ENCODE measurements around the gene HINFP. TPM values are rescaled to one million over a fixed set of nuclear protein-coding genes. Genes with fewer than 3 reads are reported as not detected.

Gene HINFP
- total and polyA plus RNA-seq, 5 experiments from 2014 or later = 7.3 to 68.6 (median 24.9) TPM

GRCh38 chr11:119091178-119091577 is 30.2 kb upstream of the HINFP start:
- POLR2A ChIA-PET = interaction anchor here (0.6 to 1.2 kb wide), 5 partner anchors 11 to 61 kb away, joined by 3 to 4 read pairs (median 3); partner anchors contain the start of genes DPAGT1, HINFP, SLC37A4 and VPS11
- no peak for DNase-seq
- Mint-ChIP-seq H3K27me3 (peaks cover 0 to 3% (median 0%) of the 10 kb centered on the region in 5 donors), H3K4me1 (peaks cover 13 to 41% (median 32%) of the 10 kb centered on the region in 4 donors), H3K9me3 (no peaks in the 10 kb centered on the region), H3K36me3 (peaks cover 0 to 6% (median 4%) of the 10 kb centered on the region in 3 donors), H3K27ac (peak overlapping the region in 1 of 10 donors; percentile 54), H3K4me3 (no peak overlapping the region)
- no peak for ATAC-seq

DNA sequence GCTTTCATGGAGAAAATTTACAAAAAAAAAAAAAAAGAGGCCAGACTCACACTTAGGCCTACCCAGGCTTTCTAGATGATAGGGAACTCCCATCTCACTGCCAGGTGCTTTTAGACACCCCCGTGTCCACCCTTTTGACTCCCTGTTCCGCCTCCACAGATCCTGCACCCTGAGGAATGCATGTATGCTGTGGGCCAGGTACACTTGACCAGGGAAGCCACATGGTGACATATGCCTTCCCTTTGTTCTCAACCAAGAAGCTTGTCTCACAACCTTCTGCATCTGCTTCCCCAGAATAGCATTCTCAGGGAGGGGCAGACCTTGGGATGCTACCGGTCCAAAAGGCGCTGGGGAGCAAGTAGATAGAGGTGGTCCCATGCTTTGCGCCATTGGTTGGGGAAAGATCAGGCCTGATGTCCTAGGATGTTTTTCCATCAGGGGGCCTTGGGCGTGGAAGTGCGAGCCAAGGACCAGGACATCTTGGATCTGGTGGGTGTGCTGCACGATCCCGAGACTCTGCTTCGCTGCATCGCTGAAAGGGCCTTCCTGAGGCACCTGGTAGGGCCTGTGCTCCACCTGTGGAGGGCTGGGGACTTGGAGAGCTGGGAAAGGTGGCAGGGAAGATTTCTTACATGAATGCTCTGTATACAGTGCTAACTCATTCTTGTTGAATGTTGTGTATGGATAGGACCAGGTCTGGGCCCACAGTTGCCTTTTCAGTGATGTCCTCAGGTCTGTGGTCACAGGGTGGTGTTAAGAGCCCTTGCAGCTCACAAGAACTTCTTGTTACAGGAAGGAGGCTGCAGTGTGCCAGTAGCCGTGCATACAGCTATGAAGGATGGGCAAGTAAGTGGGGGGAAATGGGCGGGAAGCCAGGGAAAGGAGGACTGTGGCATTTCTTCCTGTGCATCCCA is 29.2 kb upstream of the HINFP start:
- peak overlapping the region in 6 of 10 donors; percentile 22 to 55 (median 46) for H3K4me3 Mint-ChIP-seq
- H3K9me3 Mint-ChIP-seq = no peaks in the 10 kb centered on the region
- no peak for DNase-seq
- peaks cover 18 to 39% (median 33%) of the 10 kb centered on the region in 4 donors for H3K4me1 Mint-ChIP-seq
- POLR2A ChIA-PET = interaction anchor here (0.5 to 1.3 kb wide), 6 partner anchors 10 to 25 kb away, joined by 3 to 6 read pairs (median 4); partner anchors contain the start of genes DPAGT1 and VPS11
- peaks cover 0 to 3% (median 0%) of the 10 kb centered on the region in 5 donors for H3K27me3 Mint-ChIP-seq
- H3K27ac Mint-ChIP-seq = peak overlapping the region in 5 of 10 donors; percentile 27 to 79 (median 47)
- no peak for ATAC-seq
- peaks cover 0 to 12% (median 4%) of the 10 kb centered on the region in 3 donors for H3K36me3 Mint-ChIP-seq

GRCh38 chr11:119092880-119093842 is 28.2 kb upstream of the HINFP start:
- ATAC-seq (no peak), DNase-seq (no peak)
- H3K4me1 Mint-ChIP-seq = peaks cover 18 to 31% (median 27%) of the 10 kb centered on the region in 4 donors
- H3K27ac Mint-ChIP-seq = peak overlapping the region; percentile 9 to 97 (median 86)
- POLR2A ChIA-PET = interaction anchor here (0.5 to 7.1 kb wide), 12 partner anchors 8 to 113 kb away, joined by 3 to 79 read pairs (median 11); partner anchors contain the start of genes C2CD2L, CBL, DPAGT1 and HINFP
- peaks cover 0 to 21% (median 10%) of the 10 kb centered on the region in 3 donors for H3K36me3 Mint-ChIP-seq
- H3K9me3 Mint-ChIP-seq = no peaks in the 10 kb centered on the region
- H3K27me3 Mint-ChIP-seq = peaks cover 0 to 3% (median 0%) of the 10 kb centered on the region in 5 donors
- peak overlapping the region; percentile 84 to 95 (median 89) for H3K4me3 Mint-ChIP-seq

DNA sequence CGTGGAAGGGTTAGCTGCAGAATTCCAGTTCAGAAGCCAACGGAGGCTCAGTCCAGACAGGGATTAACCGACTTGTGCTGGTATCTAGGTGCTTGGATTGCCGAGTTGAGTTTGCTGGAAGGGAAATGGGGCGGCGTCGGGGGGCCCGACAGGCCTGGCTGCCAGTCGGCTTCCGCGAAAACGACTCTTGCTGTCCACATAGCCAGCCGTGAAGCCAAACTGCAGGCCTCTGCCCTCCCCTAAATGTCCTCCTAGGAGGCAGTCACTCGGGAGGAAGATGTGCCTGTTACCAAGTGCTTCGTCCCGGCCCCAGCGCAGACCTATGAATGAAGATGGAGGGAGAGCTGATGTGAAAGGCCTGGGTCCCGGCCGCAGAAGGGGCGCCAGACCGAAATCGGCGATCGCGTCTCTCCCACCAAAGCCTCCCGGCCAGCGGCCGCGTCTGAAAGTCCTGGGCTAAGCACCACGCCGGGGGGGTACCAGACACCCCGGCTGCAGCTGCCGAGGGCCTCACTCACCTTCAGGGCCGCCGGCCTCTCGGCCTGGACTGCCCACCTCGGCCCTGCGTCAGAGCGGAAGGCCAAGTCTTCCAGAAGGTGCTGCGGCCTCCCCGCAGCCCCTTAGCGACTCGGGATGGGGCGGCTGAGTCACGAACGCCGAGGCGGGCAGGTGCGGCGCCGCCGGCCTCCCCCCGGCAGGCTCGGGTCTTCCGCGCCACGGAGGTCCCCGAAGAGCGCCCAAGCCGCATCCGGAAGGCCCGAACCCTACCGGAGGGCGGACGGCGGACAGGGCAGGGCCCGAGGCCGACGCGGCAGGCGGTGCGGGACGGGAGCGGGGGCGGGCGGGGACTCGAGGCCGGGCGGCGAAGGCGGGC is 27.2 kb upstream of the HINFP start:
- Mint-ChIP-seq H3K36me3 (peaks cover 0 to 31% (median 14%) of the 10 kb centered on the region in 3 donors), H3K27ac (peak overlapping the region; percentile 77 to 97 (median 93)), H3K9me3 (no peaks in the 10 kb centered on the region), H3K27me3 (peaks cover 0 to 3% (median 0%) of the 10 kb centered on the region in 5 donors), H3K4me3 (peak overlapping the region; percentile 89 to 95 (median 92)), H3K4me1 (peaks cover 21 to 36% (median 30%) of the 10 kb centered on the region in 4 donors)
- ATAC-seq (peak; percentile 0 to 21), DNase-seq (peak in 7 of 10 donors; percentile 30 to 68 (median 45))
- POLR2A ChIA-PET = interaction anchor here (0.6 to 7.1 kb wide), 30 partner anchors 8 to 691 kb away, joined by 3 to 79 read pairs (median 5); partner anchors contain the start of genes C2CD2L, CBL, CENATAC and DPAGT1

DNA sequence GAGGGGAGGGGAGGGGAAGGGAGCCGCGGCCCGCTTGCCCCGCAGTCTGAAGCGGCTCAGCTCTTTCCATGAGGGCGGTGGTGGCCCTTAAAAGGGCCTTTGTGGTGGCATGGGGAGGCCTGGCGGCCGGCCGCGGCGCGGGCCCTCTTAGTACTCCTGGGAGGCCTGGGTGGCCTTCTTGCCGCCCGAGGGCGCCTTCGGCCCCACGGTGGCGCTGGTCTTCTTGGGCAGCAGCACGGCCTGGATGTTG is 26.6 kb upstream of the HINFP start:
- Mint-ChIP-seq H3K4me3 (peak overlapping the region; percentile 89 to 95 (median 92)), H3K4me1 (peaks cover 21 to 37% (median 32%) of the 10 kb centered on the region in 4 donors), H3K36me3 (peaks cover 0 to 31% (median 14%) of the 10 kb centered on the region in 3 donors), H3K27me3 (peaks cover 0 to 3% (median 0%) of the 10 kb centered on the region in 5 donors), H3K27ac (peak overlapping the region; percentile 79 to 98 (median 93)), H3K9me3 (no peaks in the 10 kb centered on the region)
- peak in 3 of 10 donors; percentile 49 to 63 (median 53) for DNase-seq
- ATAC-seq = peak; percentile 23 to 46
- POLR2A ChIA-PET = interaction anchor here (0.6 to 7.1 kb wide), 29 partner anchors 10 to 692 kb away, joined by 3 to 79 read pairs (median 5); partner anchors contain the start of genes C2CD2L, CBL, CENATAC and HINFP

DNA sequence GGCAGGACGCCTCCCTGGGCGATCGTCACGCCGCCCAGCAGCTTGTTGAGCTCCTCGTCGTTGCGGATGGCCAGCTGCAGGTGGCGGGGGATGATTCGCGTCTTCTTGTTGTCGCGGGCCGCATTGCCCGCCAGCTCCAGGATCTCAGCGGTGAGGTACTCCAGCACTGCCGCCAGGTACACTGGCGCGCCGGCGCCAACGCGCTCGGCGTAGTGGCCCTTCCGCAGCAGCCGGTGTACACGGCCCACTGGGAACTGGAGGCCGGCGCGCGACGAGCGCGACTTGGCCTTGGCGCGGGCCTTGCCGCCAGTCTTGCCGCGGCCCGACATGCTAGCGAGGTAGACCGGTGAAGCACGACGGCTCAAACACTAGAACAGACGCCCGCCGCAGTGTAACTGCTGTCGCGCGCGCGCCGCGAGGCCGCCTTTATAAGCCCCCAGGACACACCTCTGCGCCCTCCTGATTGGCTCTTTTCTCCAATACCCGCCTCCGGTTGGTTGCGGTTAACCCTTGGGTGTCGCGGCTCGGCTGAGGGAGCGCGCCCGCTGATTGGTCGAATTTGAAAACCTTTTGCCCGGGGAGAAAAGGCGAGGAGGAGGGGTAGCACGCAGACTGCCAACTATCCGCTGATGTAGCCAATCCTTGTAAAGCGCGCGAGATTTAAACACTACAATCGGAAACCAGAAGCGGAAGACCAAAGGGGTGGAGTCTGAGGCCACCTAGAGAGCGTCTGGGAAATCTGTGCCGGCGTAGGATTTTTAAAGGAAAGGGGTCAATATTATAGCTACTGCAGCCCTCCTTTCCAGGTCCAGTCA is 26.1 kb upstream of the HINFP start:
- Mint-ChIP-seq H3K4me1 (peaks cover 24 to 42% (median 37%) of the 10 kb centered on the region in 4 donors), H3K9me3 (no peaks in the 10 kb centered on the region), H3K36me3 (peaks cover 0 to 31% (median 11%) of the 10 kb centered on the region in 3 donors), H3K27ac (peak overlapping the region; percentile 79 to 98 (median 93)), H3K27me3 (peaks cover 0 to 3% (median 0%) of the 10 kb centered on the region in 5 donors), H3K4me3 (peak overlapping the region; percentile 89 to 95 (median 92))
- ATAC-seq (peak; percentile 88 to 91), DNase-seq (peak; percentile 96 to 100 (median 100))
- POLR2A ChIA-PET = interaction anchor here (0.6 to 7.1 kb wide), 27 partner anchors 10 to 693 kb away, joined by 3 to 79 read pairs (median 5); partner anchors contain the start of genes C2CD2L, CBL, CENATAC and HINFP

GRCh38 chr11:119099711-119100110 is 21.7 kb upstream of the HINFP start:
- POLR2A ChIA-PET = interaction anchor here (0.7 to 7.1 kb wide), 6 partner anchors 7 to 881 kb away, joined by 3 to 79 read pairs (median 6); partner anchors contain the start of genes C2CD2L, RPS25, TRAPPC4 and VPS11
- Mint-ChIP-seq H3K4me3 (peak overlapping the region in 9 of 10 donors; percentile 29 to 99 (median 97)), H3K4me1 (peaks cover 22 to 57% (median 47%) of the 10 kb centered on the region in 4 donors), H3K27ac (peak overlapping the region in 4 of 10 donors; percentile 61 to 100 (median 84)), H3K9me3 (no peaks in the 10 kb centered on the region), H3K27me3 (peaks cover 0 to 3% (median 0%) of the 10 kb centered on the region in 5 donors), H3K36me3 (peaks cover 0 to 25% (median 10%) of the 10 kb centered on the region in 3 donors)
- DNase-seq = no peak
- no peak for ATAC-seq

GRCh38 chr11:119100246-119100970 is 21.0 kb upstream of the HINFP start:
- POLR2A ChIA-PET = interaction anchor here (0.7 to 7.1 kb wide), 4 partner anchors 7 to 59 kb away, joined by 3 to 79 read pairs (median 8); partner anchors contain the start of genes C2CD2L and HMBS
- Mint-ChIP-seq H3K4me3 (peak overlapping the region; percentile 91 to 99 (median 97)), H3K27me3 (peaks cover 0 to 1% (median 0%) of the 10 kb centered on the region in 5 donors), H3K4me1 (peaks cover 19 to 56% (median 45%) of the 10 kb centered on the region in 4 donors), H3K9me3 (no peaks in the 10 kb centered on the region), H3K27ac (peak overlapping the region; percentile 61 to 100 (median 84)), H3K36me3 (peaks cover 0 to 25% (median 10%) of the 10 kb centered on the region in 3 donors)
- DNase-seq (no peak), ATAC-seq (no peak)

GRCh38 chr11:119100994-119101758 is 20.2 kb upstream of the HINFP start:
- no peaks in the 10 kb centered on the region for H3K9me3 Mint-ChIP-seq
- H3K27ac Mint-ChIP-seq = peak overlapping the region; percentile 96 to 100 (median 100)
- DNase-seq (no peak), ATAC-seq (peak in 1 of 2 donors; percentile 0)
- peaks cover 0 to 25% (median 10%) of the 10 kb centered on the region in 3 donors for H3K36me3 Mint-ChIP-seq
- peaks cover 21 to 54% (median 41%) of the 10 kb centered on the region in 4 donors for H3K4me1 Mint-ChIP-seq
- H3K4me3 Mint-ChIP-seq = peak overlapping the region; percentile 91 to 99 (median 97)
- POLR2A ChIA-PET = interaction anchor here (1.0 to 3.5 kb wide), 17 partner anchors 7 to 177 kb away, joined by 3 to 48 read pairs (median 6); partner anchors contain the start of genes ABCG4, CENATAC, HINFP and HMBS
- no peaks in the 10 kb centered on the region for H3K27me3 Mint-ChIP-seq
